ENCODE measurements around the gene PITX1.

DNA sequence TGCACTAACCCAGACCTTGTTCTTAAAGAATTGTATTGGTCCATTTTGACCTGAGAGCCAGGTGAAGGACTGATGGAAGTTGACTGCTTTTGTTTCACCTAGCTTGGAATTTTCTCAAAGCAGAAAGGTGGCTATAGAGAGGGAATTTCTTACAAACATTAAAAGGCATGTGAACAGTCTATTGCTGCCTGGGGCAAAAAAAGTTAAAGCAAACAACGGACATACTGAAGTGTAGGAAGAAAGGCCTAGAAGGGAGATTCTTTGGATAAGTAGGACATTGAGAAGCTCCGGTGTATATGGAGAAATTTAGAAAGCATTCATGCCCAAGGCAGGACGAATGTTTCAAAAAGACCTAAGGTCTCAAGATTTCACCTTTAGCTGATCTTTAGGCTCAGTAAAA, 54.6 kb downstream of the PITX1 start:
- TF ChIP-seq SRY (CRISPR knock-in tag; IDR thresholded peaks at IDR 0.05) (no peak), PHF8 (CRISPR knock-in tag; IDR thresholded peaks at IDR 0.05) (no peak), EZH2 (conservative IDR thresholded peaks at IDR 0.05; ENCODE audit: low read depth, low read length) (no peak), CEBPB (IDR thresholded peaks at IDR 0.05; ENCODE audit: borderline replicate concordance, low read depth, low read length) (no peak), ZNF781 (CRISPR knock-in tag; IDR thresholded peaks at IDR 0.05; ENCODE audit: borderline replicate concordance, not compliant biosample characterization) (no peak)
- TF ChIP-seq, protein P1, sequence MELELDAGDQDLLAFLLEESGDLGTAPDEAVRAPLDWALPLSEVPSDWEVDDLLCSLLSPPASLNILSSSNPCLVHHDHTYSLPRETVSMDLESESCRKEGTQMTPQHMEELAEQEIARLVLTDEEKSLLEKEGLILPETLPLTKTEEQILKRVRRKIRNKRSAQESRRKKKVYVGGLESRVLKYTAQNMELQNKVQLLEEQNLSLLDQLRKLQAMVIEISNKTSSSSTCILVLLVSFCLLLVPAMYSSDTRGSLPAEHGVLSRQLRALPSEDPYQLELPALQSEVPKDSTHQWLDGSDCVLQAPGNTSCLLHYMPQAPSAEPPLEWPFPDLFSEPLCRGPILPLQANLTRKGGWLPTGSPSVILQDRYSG (CRISPR knock-in tag; IDR thresholded peaks at IDR 0.05), result no peak
